HG02943 (cell line): Measurements from ENCODE around the gene GPR137.
"Not testable (repeated sequence)": the region's sequence is repeated elsewhere in the genome, so short reads cannot be mapped to it uniquely, and the experiment has no call there.

Experiments used
- ATAC-seq: cut with Tn5 transposase; IDR thresholded peaks from one replicate; pipeline ENCODE4 v1.9.1; 2021; ENCODE audit warnings: mild to moderate bottlenecking, low read depth, moderate library complexity; ENCODE audit not compliant: unreplicated experiment

GPR137 gene

GRCh38 chr11:64298966-64299846 is 13.6 kb downstream of the GPR137 start:
- ATAC-seq = no peak

- ATAC-seq = no peak
Observed at GRCh38 chr11:64299847-64300648, 14.4 kb downstream of the GPR137 start, which contains the start of gene CATSPERZ. Gene CATSPERZ (plus strand): TSS chr11:64300358. CDS start chr11:64300411, 53 bp downstream.

GRCh38 chr11:64303109-64304031 is 17.7 kb downstream of the GPR137 start:
- ATAC-seq = no peak

GRCh38 chr11:64304032-64304315 is 18.3 kb downstream of the GPR137 start:
- no peak for ATAC-seq

- ATAC-seq = peak; percentile 11
Observed at GRCh38 chr11:64304316-64305072, 18.8 kb downstream of the GPR137 start.

- peak; percentile 53 for ATAC-seq
Observed at GRCh38 chr11:64305075-64305690, 19.5 kb downstream of the GPR137 start, which contains the start of gene ESRRA. Gene ESRRA (plus strand): TSS chr11:64305524. CDS start chr11:64307180, 1,656 bp downstream.

GRCh38 chr11:64305691-64306562 is 20.3 kb downstream of the GPR137 start:
- peak; percentile 32 for ATAC-seq

GRCh38 chr11:64306563-64306875 is 20.9 kb downstream of the GPR137 start:
- ATAC-seq = no peak

GRCh38 chr11:64306876-64307622 is 21.4 kb downstream of the GPR137 start:
- ATAC-seq = no peak

- not testable (repeated sequence) for ATAC-seq
Observed at GRCh38 chr11:64307795-64308194, 22.1 kb downstream of the GPR137 start.

- no peak for ATAC-seq
Observed at GRCh38 chr11:64312947-64313346, 27.3 kb downstream of the GPR137 start.

GRCh38 chr11:64313491-64314145 is 28.0 kb downstream of the GPR137 start:
- ATAC-seq = no peak

GRCh38 chr11:64314146-64314804 is 28.6 kb downstream of the GPR137 start:
- ATAC-seq = no peak

GRCh38 chr11:64314805-64315561 is 29.3 kb downstream of the GPR137 start:
- no peak for ATAC-seq

GRCh38 chr11:64315667-64316526 is 30.2 kb downstream of the GPR137 start:
- not testable (repeated sequence) for ATAC-seq
